Measurements from ENCODE around the gene EEF2K. TPM values are rescaled to one million over a fixed set of nuclear protein-coding genes. Genes with fewer than 3 reads are reported as not detected.

EEF2K gene
- total and polyA plus RNA-seq, 2 donors (not counting 1 experiment from before 2014, with no cell fraction given), result 11.8 to 28.7 TPM

DNA sequence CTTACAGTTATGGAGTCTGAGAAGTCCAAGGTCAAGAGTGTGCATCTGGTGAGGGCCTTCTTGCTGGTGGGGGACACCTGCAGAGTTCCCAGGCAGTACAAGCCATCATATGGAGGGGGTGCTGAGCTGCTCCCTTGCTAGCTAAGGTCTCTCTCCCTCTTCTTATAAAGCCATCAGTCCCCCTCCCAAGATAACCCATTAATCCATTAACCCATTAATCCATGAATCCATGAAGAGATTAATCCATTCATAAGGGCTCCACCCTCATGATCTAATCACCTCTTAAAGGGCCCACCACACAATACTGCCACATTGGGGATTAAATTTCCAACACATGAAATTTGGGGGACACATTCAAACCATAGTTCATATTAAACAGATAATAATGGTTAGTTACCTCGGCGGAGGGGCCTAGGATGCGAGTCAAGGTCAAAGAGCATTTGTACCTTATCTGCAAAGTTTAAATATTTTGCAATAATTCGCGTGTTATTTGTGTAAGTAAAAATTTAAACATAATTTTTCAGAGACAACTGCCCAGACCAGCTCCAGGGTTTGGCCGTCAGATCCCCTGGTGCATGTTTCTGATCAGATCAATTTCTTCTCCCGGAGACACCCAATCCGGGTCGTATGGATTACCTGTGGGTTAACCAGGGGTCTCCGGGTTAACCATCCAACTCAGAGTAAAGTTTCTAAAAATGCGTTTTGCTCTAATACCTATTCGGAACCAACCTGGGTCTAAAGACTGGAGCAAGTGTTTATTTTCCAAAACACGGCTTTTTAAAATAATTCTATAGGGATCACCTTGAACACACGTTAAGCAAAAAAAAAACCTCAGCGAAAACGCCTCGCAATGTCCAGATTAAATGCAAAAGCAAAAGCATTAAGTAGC is 90.4 kb downstream of the EEF2K start:
- TF ChIP-seq, protein P1, sequence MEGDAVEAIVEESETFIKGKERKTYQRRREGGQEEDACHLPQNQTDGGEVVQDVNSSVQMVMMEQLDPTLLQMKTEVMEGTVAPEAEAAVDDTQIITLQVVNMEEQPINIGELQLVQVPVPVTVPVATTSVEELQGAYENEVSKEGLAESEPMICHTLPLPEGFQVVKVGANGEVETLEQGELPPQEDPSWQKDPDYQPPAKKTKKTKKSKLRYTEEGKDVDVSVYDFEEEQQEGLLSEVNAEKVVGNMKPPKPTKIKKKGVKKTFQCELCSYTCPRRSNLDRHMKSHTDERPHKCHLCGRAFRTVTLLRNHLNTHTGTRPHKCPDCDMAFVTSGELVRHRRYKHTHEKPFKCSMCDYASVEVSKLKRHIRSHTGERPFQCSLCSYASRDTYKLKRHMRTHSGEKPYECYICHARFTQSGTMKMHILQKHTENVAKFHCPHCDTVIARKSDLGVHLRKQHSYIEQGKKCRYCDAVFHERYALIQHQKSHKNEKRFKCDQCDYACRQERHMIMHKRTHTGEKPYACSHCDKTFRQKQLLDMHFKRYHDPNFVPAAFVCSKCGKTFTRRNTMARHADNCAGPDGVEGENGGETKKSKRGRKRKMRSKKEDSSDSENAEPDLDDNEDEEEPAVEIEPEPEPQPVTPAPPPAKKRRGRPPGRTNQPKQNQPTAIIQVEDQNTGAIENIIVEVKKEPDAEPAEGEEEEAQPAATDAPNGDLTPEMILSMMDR (IDR thresholded peaks at IDR 0.05), result no peak
- TF ChIP-seq EZH2 (IDR thresholded peaks at IDR 0.05; ENCODE audit: borderline replicate concordance, insufficient read depth, low read depth, low read length, poor library complexity, severe bottlenecking), result no peak
- 0% methylated on average over 5 of the region's 17 CpGs for WGBS (ENCODE audit: insufficient coverage)
- POLR2A ChIA-PET, result interaction anchor here (0.6 to 2.3 kb wide), 5 partner anchors 11 to 105 kb away, joined by 3 to 15 read pairs (median 13); partner anchors contain the start of gene EEF2K
- peak overlapping the region; percentile 84 for H3K9ac ChIP-seq (ENCODE audit: low read length)
- intact Hi-C loops (cut with micrococcal nuclease), result loop anchor here (1.0 to 5.0 kb wide), 10 partner anchors 78 to 1139 kb away; partner anchors contain the start of genes CDR2, EEF2K, LDAF1 and PDZD9
- peaks cover 18 to 35% of the 10 kb centered on the region in 2 donors for H3K4me1 ChIP-seq (ENCODE audit: control insufficient read depth in 2 of 2, insufficient read depth in 2 of 2, low read length in 2 of 2)
- Mint-ChIP-seq H3K4me3 (peak overlapping the region; percentile 91), H3K4me1 (peaks cover 38% of the 10 kb centered on the region), H3K27me3 (no peaks in the 10 kb centered on the region), H3K27ac (peak overlapping the region; percentile 99), H3K9me3 (ENCODE audit: insufficient read depth) (no peaks in the 10 kb centered on the region)
- H3K4me2 ChIP-seq (replicated peaks; ENCODE audit: low read depth, low read length, poor library complexity, severe bottlenecking), result peak overlapping the region; percentile 83
- H3K36me3 ChIP-seq (replicated peaks in 1 of 2; ENCODE audit: control extremely low read depth in 1 of 2, control insufficient read depth in 1 of 2, extremely low read depth in 1 of 2, insufficient read depth in 2 of 2, low read length in 1 of 2), result peaks cover 2 to 3% of the 10 kb centered on the region in 2 experiments
- ATAC-seq (ENCODE audit: low read depth) (no peak), DNase-seq (peak; percentile 33)
- H3K9me3 ChIP-seq (ENCODE audit: control extremely low read depth in 1 of 3, control insufficient read depth in 2 of 3, insufficient read depth in 1 of 3, low read length in 2 of 3), result no peaks in the 10 kb centered on the region
- peak overlapping the region; percentile 50 to 94 (median 86) for H3K4me3 ChIP-seq (ENCODE audit: control extremely low read depth in 1 of 5, extremely low read depth in 1 of 5, insufficient read depth in 1 of 5, low read depth in 2 of 5, low read length in 4 of 5)
- H3K27ac ChIP-seq (ENCODE audit: low read length in 2 of 2), result peak overlapping the region in 1 of 2 donors; percentile 32
- H3K27me3 ChIP-seq (replicated peaks in 1 of 4; ENCODE audit: control extremely low read depth in 1 of 4, control insufficient read depth in 3 of 4, insufficient read depth in 4 of 4, low read length in 3 of 4), result no peaks in the 10 kb centered on the region
- H3K79me2 ChIP-seq (ENCODE audit: control insufficient read depth, insufficient read depth, low read length), result peaks cover 27% of the 10 kb centered on the region
- CTCF ChIA-PET, result interaction anchor here (0.6 to 6.8 kb wide), 19 partner anchors 50 to 298 kb away, joined by 3 to 53 read pairs (median 5); partner anchors contain the start of genes EEF2K, MOSMO and PDZD9
- H4K20me1 ChIP-seq (ENCODE audit: control insufficient read depth, insufficient read depth, low read length, poor library complexity, severe bottlenecking), result peaks cover 27% of the 10 kb centered on the region
- peak overlapping the region; percentile 57 for H2AFZ ChIP-seq (ENCODE audit: insufficient read depth, low read depth, low read length, poor library complexity, severe bottlenecking)
